MM.1S (cell line): ENCODE data around the gene STK17B.

Experiments
- EZH2 ChIP-seq: fragments of 300-600 bp; sonication (generic); optimal IDR thresholded peaks from 2 replicates; pipeline ENCODE3; 2017; ENCODE audit warnings: low read depth, mild to moderate bottlenecking, antibody characterized with exemption, low read length, mixed read lengths
- EZH2phosphoT487 ChIP-seq: fragments of 300-600 bp; sonication (generic); IDR thresholded peaks from 2 replicates; pipeline ENCODE4 v1.6.1; 2018; ENCODE audit warnings: antibody characterized with exemption, low read length
- TF ChIP-seq, protein P1 (sequence below): fragments of 300-600 bp; sonication (generic); IDR thresholded peaks from 2 replicates; pipeline ENCODE4 v1.5.1; 2016; ENCODE audit warnings: antibody characterized with exemption, low read length, mixed read lengths

DNA sequence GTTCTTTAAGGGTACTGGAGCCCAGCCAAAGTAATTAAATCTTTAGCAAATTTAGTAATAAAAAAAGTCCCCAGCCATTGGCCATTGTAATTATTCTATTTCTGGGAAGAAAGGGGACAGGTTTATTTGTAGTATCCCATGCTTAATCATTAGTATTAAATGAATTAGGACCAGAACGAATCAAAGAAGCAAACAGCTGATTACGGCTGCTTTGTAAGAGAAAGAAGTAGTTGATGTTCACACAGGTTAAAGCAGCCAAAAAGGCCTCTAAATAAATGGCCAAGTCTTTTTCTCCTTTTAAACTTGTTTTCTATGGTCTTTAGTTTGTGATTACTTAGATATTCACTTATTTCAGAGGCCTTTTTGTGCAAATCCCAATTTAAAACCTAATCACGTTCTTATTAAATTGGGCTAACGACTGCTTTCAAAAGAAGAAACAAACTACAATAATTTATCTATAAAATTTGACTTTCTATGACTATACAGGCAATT lies 54.1 kb downstream of the STK17B start:
- TF ChIP-seq, protein P1, sequence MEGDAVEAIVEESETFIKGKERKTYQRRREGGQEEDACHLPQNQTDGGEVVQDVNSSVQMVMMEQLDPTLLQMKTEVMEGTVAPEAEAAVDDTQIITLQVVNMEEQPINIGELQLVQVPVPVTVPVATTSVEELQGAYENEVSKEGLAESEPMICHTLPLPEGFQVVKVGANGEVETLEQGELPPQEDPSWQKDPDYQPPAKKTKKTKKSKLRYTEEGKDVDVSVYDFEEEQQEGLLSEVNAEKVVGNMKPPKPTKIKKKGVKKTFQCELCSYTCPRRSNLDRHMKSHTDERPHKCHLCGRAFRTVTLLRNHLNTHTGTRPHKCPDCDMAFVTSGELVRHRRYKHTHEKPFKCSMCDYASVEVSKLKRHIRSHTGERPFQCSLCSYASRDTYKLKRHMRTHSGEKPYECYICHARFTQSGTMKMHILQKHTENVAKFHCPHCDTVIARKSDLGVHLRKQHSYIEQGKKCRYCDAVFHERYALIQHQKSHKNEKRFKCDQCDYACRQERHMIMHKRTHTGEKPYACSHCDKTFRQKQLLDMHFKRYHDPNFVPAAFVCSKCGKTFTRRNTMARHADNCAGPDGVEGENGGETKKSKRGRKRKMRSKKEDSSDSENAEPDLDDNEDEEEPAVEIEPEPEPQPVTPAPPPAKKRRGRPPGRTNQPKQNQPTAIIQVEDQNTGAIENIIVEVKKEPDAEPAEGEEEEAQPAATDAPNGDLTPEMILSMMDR = no peak
- TF ChIP-seq EZH2 (no peak), EZH2phosphoT487 (no peak)
